GM19025 (cell line): Measurements from ENCODE around the gene ABCA13.

Experiments used
- ATAC-seq: cut with Tn5 transposase; IDR thresholded peaks from one replicate; pipeline ENCODE4 v1.9.1; 2021; ENCODE audit warnings: mild to moderate bottlenecking, low read depth, moderate library complexity; ENCODE audit not compliant: unreplicated experiment

Gene ABCA13

DNA sequence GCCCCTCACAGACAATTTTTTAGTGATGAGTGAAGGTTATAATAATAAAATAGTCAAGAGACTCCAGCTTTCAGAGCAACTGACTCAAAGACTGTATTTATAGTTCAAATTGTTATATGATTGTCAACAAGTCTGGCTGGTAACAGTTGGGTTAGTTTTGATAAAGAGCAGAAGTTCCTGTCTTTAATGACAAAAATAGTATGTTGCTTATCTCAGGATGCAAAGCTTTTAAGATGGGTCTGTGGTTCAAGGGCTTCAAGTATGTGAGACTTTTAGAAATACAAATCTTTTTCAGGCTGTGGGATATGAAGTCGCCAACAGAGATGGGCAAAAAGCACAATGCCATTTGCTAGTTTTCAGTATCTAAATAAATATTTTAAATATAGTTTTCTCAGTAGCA, 118.4 kb downstream of the ABCA13 start:
- no peak for ATAC-seq

DNA sequence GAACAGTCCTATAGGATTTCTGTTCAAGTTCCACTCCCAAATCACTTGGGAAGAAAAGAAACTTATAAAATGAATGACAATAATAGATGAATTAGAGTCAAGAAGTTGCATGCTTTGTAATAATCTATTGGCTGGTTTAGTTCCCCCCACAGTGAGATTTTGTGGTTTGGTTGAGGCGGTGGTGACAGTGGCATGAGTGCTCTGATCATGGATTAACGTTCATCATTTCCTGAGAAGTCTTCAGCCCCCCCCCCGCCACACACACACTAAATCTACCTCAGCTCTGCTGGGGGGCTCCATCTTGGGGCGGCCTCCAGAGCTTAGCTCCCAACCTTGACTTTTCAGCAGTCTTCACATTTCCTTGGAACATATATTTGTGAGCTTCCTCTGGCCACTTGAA, 121.7 kb downstream of the ABCA13 start:
- ATAC-seq, result no peak

DNA sequence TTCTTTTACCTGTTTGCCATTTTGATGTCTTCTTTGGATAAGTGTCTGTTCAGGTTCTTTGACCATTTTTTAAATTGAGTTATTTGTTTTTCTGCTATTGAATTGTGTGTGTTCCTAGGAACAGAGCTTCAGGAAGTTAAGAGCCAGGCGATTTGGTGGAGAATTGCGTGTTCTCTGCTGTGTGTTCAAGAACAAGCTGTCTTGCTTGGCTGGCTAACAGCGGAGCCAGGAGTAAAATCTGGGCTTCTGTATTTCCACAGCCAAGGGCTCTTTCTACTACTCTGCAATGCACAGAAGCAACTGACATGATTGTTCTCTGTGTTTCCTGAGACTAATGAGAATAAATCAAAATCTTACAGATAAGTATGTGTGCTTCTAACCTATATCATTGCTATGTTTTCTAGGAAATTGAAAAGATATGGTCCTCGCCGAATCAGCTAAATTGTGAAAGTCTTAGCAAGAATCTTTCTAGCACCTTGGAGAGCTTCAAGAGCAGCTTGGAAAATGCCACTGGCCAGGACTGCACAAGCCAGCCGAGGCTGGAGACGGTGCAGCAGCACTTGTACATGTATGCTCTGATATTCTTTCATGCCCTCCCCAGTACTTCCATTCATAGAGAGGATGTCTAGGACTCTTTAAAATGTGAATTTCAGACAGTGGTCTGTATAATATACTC, 124.2 kb downstream of the ABCA13 start:
- no peak for ATAC-seq

DNA sequence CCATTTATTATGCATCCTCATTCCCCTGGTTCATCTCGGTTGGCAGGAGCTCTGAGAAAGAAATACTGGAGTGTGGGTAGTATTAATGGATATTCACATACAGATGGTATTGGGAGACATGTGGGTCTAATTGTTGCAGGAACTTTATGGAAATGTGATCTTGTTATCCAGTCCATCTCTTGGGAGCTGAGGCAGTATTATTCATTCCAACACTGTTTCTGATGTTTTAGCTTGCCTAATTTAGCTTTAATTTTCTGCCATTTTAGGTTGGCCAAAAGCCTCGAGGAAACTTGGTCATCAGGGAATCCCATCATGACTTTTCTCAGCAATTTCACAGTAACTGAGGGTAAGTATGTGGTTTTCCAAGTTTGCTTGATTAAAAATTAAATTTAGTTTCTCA, 125.7 kb downstream of the ABCA13 start:
- ATAC-seq, result no peak

DNA sequence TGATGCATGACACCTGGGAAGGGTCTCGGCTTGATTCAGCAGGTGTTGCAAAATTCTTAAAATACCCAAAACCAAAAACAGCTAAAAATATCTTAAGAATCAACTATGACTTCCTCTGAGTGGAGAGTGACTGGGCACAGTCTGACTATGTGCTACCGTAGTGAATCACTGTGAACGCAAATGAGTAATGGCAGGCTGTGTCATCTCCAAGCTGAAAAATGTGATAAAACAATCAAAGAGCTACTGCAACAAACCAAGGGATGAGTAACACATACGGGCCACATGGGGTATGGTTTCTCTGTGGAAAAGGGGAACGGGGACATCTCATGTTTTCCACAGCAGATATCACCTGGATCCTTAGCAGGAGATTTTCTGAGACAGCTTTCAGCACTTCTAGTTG, 127.5 kb downstream of the ABCA13 start:
- peak; percentile 52 for ATAC-seq

DNA sequence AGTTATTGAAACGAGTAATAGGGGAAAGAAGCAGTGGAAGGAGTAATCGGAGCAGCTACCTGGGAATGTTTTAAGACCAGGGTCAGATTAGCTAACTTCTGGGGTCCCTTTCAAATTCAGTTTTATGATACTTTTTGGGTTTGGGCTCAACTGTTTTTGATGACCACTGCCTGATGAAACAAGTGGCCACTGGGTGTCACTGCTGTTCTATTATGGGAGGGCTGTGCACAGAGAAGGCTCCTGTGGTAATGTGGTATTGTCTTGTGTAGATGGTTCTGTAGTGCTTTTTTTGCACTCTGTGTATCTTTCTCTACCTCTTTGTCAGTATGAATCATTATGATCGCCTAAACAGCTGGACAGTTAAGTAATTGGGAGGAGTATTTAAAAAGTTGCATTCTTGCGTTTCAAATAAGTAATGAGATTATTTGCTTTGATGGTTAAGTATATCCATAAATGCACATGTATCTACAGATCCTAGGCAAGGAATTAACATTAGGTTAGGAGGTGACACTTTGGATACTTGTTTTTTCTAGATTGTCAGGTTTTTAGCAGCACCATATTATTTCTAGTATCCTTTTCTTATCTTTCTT, 128.4 kb downstream of the ABCA13 start:
- ATAC-seq, result peak; percentile 81

DNA sequence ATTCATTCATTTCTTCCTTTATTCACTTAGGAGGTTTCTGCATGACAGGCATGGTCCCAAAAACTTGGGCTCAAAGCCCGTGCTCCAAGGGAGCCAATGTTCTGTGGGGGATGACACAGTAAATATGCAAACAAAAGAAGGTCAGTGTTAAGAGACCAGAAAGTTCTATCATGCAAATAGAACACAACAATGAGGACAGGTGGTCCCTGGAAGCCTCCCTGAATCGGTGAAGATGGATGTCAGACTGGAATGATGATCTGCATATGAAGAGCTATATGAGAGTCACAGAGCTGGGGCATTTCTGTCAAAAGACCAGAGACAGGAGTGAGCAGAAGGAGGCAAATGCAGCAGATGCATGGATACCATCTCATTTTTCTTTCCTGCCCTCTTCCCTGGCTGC, 129.0 kb downstream of the ABCA13 start:
- no peak for ATAC-seq

DNA sequence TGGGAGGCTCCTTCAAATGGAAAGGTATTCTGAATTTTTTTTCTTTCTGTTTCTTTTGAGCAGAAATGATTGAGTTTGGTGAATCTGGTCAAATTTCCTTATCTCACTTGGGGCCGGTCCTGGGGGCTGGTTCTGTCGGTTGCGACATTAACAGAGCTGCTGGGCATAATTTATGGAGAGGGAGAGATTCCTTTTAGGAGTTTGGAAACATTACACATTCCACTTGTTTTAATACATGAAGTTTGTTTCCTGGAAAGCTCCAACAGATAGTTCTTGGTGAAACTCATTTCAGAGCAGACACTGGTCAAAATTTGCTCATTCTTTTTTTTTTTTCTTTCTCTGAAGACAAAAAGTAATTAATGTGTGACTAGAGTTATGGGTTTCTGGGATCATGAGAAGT, 129.9 kb downstream of the ABCA13 start:
- no peak for ATAC-seq

DNA sequence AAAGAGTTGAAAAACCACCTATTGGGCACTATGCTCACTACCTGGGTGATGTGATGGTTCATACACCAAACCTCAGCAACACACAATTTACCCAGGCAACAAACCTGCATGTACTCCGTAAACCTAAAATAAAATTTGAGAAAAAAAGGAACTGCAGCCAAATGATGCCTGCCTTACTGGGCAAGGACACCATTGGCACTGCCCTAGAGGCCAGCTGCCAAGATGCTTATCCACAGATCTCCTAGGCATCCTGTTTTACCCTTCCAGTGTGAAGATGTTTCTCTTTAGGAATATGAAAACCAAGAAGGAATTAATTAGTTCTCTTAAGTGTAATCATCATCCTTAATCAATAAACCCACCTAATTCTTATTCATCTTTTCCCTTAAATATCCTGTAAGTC, 133.4 kb downstream of the ABCA13 start:
- ATAC-seq, result no peak

DNA sequence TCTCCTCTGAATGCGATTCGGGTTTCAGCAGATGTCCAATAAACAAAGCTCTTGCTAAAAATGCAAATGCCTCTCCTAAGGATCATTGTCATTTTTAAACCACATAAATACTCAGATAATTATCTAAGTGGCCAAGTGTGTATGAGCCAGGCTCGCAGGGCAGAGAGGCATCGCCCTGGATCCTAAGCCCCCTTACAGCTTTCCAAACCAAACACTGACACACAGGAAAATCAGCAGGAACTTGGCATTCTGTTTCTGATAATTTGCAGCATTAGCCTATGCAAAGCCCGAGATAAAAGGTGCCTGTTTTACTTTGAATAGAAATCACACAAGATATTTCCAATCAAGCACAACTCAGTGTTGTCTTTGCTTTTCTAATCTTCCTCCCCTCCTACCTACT, 134.4 kb downstream of the ABCA13 start:
- no peak for ATAC-seq

DNA sequence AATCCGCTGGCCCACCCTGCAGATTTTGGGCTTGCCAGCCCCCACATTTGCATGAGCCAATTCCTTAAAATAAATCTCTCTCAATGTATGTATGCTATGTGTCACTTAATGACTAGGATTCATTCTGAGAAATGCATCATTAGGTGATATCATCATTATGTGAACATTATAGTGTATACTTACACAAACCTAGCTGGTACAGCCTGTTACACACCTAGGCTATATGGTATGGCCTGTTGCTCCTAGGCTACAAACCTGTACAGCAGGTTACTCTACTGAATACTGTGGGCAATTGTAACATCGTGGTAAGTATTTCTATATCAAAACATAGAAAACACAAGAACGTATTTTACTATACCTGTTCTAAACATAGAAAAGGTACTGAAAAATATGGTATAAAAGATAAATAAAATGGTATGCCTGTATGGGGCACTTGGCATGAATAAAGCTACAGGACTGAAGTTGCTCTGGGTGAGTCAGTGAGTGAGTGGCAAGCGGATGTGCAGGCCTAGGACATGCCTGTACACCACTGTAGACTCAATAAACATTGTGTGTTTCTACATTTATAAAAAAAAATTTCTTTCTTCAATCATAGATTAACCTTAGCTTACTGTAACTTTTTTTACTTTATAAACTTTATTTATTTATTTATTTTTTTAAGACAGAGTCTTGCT, 135.9 kb downstream of the ABCA13 start:
- ATAC-seq, result no peak

DNA sequence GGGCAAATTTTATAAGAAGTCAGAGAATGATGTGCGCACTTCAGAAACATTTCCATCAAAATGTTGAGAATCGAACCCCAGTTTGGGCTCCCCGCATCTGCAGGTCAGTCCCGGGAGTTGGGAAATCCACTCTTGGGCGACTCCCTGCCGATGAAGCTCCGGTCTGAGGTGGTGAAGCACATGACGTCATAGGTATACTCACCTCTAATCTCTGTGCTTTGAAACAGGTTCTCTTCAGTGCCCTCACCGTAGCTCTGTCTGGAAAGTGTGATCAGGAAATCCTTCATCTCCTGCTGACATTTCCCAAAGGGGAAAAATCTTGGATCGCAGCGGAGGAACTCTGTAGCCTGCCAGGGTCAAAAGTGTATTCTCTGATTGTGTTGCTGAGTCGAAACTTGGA, 138.5 kb downstream of the ABCA13 start:
- ATAC-seq, result no peak

DNA sequence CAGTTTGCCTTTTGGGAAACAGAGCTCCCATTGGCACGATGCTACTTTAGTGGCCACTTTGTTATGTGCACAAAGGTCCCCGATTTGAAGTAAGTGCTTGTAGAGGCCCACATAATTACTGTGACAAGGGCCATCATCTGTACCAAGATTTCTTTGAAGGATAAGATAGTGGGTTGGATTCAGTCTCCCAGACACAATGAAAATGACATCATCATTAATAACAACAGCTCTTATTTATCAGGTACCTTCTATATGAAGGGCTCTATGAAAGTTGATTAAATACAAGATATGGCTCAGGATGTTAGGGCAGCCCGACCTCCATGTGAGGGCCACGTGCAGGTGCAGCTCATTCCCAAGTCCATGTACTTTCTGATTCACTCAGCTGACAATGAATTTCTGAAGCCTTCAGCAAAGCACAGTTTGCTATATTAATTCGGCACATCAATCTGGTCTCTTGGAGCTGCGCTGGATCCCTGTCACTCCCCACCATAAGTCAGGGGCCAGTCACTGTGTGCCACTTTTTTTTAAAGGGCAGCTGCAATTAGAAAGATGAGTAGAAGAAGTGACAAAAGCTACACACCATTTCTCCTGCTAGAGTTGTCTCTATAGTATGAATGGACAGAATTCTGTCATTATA, 140.3 kb downstream of the ABCA13 start:
- ATAC-seq, result no peak

DNA sequence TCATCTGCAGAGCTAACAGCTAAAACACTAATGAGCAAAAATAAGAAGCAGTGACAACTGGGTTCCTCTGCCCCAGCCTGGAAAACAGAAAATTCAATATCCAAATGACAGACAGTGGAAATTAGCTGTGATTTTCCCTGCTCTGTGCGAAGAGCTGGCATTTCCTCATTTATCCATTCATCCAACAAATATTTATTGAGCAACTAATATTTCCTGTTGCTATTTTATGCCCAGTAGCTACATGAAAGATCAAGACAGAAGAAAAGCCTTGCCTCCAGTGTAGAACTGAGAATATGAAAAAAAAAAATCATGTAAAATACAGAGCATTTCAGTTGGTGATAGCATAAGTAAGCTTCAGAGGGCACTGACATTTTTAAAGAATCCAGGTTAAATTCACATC, 140.9 kb downstream of the ABCA13 start:
- ATAC-seq, result no peak

DNA sequence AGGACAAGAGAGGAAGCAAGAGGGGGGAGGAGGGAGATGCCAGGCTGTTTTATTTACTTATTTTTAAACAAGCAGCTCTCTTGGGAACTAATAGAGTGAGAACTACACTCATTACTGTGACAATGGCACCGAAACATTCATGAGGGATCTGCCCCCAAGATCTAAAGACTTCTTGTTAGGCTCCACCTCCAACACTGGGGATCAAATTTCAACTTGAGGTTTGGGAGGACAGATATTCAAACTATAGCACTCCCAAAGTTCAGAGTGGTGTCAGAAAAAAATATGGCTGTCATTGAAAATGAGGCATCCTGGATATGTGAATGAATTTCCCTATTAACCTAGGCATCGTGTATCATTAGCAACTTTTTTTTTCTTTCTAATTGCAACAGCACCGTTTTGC, 145.5 kb downstream of the ABCA13 start:
- no peak for ATAC-seq

DNA sequence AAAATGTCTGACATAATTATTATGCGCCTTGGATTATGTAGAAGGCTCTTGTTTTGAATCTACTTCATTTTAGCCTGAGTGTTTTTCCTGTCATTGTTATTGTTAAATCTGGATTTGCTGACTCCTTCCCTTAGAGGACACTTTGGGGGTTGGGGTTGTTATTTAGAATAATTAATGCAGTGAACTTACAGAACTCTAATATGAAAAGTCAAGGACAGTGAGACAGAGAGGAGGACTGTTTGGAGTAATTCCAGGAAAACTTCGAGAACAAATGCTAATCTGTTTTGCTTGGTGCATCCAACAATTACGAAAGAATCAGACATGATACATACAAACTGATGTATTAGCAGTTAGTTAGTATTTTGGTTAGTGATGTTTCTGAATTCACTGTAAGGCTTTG, 146.1 kb downstream of the ABCA13 start:
- ATAC-seq, result no peak

DNA sequence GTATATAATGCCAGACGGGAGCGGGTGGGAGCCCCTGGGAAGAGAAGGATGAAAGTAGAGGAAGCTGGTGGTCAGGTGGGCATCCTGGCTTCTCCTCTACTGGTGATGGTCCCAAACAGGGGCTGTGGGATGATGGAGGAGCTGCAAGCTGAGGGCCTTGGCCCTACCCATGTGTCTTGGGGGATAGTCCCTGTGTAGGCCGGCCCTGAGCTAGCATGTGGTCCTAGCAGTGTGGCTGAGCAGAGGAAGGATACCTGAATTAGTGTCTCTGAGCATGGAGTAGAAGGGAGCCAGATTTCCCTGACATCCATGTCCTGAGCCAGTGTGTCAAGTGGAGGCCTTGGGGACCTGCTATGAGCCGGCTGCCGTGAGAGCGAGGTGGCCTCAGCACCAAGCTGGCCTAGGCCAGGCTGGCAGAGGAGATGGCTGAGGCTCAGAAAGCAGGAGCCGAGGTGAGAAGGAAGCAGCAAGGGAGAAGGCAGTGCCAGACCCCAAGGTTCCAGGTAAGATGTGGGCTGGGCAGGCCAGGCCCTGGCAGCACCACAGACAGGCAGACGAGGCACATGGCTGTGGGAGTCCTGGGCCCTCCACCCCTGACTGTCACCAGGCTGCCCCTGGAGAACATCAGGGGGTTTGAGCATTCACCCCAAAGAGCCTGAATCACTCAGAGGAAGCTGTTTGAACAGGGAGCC, 150.2 kb downstream of the ABCA13 start:
- ATAC-seq, result no peak

DNA sequence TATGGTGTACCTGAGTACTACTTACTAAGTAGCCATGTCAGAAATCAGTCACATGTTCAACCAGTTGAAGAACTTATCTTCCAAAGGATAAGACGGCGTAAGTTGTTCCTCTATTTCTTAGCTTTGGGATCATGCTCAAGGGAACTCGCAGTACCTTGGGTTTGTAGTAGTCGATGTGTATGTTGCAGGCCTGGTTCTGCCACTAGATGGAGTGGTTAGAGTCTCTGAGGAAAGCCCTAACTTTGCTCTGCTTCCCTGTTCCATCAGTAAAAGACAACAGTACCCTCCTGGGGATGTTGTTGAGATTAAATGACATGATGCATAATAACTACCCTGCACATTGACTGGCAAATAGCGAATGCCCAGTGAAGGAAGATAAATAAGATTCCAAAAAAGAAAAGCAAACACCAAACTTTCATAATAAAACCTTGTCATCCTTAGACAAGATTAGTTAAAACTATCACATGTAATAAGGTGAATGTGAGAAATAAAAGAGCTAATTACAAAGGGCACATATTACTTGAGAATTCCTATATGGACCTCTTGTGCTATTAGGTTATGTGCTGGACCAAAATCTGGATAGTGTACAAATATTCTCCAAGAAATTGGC, 165.9 kb downstream of the ABCA13 start:
- no peak for ATAC-seq

DNA sequence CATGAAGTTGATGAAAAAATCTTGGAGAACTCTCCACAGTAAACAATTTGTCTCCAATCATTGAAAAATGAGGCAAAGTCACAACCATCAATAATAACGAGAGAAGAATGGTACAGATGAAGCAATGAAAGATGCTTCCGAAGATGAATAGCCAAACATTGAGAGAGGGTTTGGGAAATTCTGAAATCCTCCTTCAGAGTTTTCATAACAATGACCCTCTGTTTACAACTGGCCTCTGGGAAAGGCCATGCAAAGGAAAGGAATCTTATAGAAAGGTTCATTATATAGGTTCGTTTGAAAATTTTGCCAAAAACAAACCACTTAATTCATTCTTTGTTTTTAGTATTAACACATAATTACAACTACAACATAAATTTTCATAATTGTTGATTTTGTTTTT, 166.5 kb downstream of the ABCA13 start:
- ATAC-seq, result no peak

DNA sequence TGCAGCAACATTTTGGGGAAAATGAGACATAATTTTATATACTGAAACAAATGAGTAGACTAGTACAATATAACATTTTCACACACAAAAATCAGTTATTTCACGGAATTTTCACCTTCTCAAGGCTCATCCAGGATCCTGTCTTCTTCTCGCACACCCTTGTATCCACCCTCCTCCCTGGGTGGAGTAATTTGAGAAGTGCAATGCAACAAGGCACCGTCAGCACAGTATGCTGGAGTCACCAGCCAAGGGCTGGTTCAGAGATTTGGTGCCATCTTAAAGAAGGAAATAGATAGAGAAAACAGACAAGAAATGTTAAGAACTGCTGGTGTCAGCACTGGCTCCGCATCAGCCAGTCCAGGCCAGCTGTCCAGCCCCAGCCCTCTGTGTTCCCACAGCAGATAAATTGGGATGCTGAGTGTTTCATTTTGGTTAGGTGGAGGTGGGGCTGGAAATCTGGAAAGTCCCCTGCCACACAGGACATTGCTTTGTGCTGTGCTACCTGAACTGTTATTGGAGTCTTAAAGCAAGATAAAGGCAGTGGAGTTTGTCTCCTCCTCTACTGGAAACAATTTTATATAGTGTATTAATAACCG, 176.1 kb downstream of the ABCA13 start:
- ATAC-seq, result no peak
